NCI-H1930 (cell line): Measurements from ENCODE around the gene PHKA1.
"Not testable (repeated sequence)": the region's sequence is repeated elsewhere in the genome, so short reads cannot be mapped to it uniquely, and the experiment has no call there.

Experiments
- DNase-seq, 2 experiments: peaks; one replicate each; lab custom pipeline; 2025; lab: John Stamatoyannopoulos, UW

PHKA1 gene

DNA sequence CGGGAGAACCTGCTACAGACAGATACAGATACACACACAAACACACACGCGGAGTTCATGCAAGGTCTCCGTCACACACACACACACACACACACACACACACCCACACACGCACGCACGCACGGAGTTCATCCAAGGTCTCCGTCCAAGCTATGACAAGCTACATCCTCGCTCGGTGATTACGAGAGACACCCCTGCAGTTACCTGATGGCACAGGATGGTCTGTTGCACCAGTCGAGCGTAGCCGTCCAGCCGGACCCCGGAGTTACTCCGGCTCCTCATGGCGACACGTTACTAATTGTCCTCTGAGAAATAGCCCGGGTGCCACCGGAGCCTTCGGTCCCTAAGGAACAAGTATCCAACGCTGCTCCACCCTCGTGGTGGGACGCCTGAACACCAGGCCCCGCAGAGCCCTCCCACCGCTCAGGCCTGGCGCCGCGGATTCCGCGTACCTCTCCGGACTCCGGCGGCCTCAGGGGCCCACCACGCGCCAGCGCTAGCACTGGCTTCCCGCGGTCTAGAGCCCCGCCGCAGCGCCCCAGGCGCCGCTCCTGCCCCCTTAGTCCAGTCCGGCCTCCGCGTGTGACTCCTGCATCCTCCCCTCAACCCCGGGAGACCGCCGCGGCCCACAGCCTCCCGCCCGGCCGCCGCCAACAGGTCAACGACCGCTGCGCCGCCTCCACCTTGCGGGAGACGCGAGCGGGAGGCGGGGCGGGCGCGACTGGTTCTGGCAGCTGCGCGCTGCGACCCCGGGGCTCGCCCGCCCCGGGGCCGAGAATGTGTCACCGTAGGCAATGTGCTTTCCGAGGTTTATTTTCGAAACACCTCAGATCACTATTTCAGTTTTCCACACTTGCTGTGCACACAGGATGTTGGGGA, at the start of gene PHKA1:
PHKA1 (minus strand) TSS at position 708 of the 879 bp plus-strand sequence; CDS start at position 282, 426 bp downstream.
- peak; percentile 0 to 3 for DNase-seq

DNA sequence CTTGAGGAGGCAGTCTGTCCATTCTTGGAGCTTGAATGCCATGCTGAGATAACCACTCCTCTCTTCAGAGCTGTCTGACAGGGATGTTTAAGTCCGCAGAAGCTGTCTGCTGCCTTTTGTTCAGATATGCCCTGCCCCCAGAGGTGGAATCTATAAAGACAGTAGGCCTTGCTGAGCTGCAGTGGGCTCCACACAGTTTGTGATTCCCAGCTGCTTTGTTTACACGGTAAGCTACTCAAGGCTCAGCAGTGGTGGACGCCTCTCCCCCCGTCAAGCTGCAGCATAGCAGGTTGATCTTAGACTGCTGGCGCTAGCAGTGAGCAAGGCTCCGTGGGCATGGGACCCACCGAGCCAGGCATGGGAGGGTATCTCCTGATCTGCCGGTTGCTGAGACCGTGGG, 46.3 kb upstream of the PHKA1 start:
- DNase-seq = not testable (repeated sequence)

DNA sequence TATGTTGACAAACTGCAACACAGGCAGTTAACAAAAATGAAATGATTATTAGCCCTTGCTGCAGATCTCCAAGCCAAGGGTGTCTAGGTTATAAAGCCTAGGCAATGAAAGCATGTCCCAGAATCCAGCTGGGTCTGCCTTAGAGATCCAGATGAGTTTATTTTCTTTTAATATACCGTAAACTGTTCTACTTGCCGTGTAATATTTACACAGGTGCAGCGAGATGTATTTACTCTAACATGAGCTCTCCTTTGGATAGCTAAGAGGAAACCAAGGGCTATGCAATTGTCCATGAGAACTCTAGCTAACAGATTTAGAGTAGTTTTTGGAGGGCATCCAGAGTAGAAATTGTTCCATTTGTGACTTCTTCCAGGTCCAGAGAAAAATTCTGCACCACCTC, 34.4 kb upstream of the PHKA1 start:
- not testable (repeated sequence) for DNase-seq

DNA sequence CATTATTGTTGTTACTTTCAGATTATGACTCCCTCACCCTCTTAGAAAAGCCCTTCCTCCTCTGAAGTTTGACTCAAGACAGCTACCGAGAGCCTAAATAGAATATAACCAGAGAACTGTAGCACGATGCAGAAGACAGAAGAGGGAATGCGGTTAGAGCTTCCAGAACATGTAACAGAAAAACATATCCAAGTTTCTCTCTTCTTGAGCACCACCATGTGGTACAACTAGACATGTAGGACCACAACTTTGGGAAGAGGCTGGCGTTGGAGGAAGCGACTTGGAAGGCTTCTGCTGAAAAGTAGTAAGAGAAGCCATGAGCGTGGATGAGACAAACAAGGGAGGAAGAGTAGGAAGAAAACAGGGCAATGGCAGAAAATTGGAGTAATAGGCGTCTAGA, 31.4 kb upstream of the PHKA1 start:
- not testable (repeated sequence) for DNase-seq

DNA sequence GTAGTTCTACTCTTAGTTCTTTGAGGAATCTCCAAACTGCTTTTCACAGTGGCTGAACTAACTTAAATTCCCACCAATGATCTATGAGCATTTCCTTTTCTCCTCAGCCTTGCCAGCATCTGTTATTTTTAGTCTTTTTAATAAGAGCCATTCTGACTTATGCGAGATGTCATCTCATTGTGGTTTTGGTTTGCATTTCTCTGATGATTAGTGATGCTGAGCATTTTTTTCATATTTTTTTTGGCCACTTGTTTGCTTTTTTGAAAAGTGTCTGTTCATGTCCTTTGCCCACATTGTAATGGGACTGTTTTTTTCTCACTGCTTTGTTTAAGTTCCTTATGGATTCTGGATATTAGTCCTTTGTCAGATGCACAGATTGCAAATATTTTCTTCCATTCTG, 21.5 kb upstream of the PHKA1 start:
- no peak for DNase-seq

DNA sequence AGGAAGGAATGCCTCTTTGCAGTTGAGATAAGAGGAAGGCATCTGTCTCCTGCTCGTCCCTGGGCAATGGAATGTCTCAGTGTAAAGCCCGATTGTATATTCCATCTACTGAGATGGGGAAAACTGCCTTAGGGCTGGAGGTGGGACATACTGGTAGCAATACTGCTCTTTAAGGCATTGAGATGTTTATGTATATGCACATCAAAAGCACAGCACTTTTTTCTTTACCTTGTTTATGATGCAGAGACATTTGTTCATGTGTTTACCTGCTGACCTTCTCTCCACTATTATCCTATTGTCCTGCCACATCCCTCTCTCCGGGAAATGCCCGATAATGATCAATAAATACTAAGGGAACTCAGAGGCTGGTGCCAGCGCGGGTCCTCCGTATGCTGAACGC, 19.5 kb upstream of the PHKA1 start:
- not testable (repeated sequence) for DNase-seq

DNA sequence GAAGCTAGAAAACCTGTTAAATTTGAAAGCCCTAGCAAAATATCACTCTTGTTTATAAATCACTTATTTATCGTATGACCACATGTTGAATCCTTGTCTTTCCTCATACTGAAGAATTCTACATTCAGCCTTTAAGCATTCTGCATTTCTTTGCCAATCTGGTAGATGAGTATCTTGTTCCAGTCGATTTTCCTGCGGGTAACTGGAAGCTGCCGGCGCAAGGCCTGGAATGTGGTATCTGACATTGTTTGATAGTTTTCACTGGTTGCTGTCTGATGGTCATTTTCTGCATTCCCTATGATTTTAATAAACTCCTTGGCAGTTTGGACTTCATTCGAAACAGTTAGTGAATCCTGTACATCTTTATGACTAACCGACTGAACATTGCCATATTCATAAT, 13.7 kb upstream of the PHKA1 start:
- DNase-seq = no peak

DNA sequence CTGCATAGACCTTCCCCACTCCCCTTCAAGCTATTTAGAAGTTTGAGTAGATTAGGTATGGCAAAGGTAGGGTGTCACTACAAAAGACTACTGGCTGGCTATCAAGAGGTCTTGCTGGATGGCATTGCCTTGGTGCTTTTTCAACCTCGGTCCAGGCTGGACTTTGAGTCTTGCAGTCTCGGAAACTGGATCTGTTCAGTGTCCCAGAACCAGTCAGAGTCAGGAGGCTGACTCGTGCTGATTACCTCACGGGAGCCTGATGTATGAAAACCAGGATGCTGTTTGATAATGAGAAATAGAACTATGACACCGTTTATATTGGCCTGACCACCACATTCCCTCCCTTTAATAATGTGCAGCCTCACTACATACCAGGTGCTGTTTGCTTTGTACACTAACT, 2.7 kb upstream of the PHKA1 start:
- DNase-seq = no peak

DNA sequence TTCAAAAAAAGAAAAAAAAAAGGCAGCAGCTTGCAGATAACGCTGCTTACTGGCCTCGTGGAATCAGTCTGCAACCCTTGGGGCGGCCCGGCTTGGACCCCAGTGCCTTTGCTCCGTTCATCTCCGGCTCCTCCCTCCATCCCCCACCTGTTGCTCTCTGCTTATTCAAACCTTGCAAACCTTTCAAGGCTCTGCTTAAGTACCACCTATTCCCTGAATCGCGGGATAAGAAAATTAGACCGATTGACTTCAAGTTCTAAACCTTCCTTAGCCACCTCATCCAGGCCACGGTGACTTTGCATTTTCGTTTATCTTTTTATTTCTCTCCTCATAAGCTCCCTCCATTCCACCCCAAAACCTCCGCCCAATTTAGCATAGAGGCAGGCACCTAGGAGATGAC, 1.4 kb upstream of the PHKA1 start:
- no peak for DNase-seq

DNA sequence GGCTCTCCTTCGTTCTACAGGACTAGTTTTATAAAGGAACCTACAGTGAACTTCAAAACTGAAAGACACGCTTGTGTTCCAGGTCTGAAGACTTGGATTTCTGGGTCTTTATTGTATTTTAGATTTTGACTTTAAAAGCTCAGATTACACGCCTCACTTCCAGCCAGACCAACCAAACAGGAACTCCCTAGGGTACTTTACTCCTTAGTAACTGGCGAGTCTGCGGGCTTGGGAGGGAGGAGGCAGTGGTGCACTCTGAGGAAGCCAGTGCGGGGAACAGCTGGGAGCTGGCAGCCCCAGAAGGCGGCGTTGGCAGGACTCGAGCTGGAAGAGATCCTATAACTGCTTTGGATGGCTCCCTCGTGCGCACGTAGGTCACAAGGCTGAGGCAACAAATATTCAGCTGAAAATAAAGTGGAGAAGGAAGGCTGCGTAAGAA, 391 bp upstream of the PHKA1 start:
- DNase-seq = no peak

DNA sequence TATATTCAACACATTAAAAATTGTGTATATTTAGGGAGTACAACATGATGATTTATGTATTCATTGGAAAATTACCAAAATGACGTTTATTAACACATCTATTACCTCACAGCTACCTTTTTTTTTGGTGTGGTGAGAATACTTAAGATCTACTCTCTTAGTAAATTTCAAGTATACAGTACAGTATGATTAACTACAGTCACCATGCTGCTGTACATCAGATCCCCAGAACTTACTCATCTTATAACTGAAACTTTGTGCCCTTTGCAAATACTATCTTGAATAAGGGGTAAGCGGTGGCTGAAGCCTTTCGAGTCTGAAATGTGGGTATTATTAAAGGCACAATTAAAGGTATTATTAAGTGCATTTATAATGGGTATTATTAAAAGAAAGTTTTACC, 976 bp downstream of the PHKA1 start:
- DNase-seq = no peak

DNA sequence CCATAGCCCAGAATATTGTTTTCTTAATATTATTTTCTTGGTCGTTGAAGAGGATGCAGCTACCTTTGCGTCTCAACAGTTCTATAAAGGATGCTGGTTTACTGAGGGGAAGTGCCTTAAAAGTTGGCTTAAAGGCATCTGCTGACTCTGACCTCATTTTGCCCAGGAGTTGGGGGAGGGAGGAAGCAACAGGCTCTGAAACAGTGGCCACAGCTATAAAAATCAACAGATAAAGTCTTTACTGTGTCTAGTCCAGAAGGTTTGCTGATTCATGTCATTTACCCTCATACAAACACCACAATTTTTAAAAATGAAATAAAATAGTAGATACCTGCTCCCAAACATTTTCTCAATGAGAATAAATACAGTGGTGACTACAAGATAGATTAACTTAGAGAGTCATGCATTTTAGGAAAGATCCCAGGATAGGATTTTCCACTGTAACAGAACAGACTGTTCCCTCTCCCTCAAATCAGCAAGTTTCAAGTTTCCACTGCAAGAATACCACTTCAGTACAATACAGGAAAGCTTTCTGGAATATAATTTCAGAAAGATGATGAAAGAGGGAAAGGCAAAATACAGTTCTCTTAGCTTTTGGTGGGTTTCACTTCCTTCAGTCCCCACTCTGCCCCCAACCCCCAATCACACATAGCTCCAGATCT, 1.9 kb downstream of the PHKA1 start:
- no peak for DNase-seq

DNA sequence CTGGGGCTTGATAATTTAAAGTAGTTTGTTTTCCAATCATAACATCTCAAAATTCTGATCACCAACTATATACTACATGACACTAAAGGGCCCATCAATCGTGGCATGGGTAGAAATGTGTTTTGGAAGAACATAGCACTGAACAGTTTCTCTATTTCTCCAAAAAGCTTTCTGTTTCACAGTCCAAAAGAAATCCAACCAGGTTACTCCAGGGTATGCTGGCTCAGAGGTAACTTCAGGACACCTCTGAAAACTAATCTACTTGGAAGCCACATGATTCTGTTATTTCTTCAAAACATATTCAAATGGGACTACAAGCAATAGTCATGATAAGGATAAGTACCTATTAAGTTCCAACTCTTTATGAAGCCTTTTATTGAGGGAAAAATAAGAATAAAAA, 8.3 kb downstream of the PHKA1 start:
- no peak for DNase-seq

DNA sequence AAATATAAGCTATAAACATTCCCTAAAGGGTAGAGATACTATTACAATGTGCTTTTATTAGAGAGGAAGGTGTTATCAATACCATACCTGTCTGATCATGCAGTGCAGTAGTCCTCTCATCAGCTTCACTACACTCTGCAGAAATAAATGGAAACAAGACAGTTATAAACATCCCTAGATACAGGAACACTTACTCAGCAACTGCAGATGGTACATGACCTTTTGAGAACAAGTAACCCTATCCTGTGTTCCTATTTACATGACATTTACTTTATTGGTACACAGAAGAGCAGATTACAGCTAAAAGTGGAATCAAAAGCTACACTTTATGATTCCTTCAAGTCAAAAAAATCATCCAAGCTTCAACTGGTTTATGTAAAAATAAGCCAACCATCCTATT, 9.0 kb downstream of the PHKA1 start:
- DNase-seq = no peak

DNA sequence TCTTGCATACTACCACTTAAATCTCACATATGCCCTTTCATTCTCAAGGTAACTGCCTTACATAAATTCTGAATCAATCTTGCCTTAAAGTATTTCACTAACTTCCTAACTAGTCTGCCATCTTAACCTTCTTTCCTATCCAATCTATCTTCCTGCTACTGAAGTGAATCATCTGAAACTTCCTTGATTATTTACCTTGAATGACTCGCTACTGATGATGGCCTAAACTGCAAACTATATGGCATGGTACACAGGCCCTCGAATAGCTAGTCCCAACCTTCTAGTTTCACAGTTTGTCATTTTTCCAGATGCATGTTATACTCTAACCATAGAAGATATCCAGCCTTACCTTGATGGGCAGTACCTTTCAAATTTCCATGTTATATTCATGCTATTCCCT, 19.9 kb downstream of the PHKA1 start:
- no peak for DNase-seq

DNA sequence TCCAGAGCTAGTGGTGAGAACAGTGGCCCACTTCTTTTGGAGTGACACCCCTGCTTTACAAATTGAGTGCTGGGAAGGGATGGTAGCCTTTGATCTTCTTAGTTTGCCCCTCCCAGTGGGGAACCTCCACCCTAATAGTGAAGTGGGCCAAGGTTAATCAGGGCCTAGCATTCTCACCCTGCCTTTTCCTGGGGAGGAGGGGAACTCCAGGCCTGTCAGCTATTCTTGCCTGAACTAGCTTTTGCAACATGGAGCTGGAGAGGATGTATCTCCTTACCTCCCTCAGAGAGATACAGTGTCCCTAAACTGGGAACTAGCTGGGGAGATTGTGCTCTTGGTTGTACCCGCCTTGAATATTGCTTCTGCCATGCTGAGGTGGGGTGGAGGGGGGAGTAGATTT, 20.6 kb downstream of the PHKA1 start:
- no peak for DNase-seq

DNA sequence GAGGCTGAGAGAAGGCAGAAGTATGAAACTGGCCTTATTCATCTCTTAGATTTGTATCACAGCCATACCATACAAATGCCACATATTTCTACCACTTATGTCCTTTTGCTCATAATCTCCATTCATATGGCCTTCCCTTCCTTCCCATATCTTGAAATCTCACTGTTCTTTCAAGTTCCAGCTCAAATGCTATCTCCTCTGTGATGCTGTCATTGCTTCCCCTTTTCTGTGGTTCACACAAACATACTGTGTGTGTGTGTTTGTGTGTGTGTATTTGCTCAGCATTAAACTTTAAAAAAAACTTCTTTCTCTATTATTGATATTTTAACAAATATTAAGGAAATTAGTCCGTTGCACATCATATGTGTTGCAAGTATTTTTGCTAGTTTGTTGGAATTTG, 26.7 kb downstream of the PHKA1 start:
- no peak for DNase-seq

DNA sequence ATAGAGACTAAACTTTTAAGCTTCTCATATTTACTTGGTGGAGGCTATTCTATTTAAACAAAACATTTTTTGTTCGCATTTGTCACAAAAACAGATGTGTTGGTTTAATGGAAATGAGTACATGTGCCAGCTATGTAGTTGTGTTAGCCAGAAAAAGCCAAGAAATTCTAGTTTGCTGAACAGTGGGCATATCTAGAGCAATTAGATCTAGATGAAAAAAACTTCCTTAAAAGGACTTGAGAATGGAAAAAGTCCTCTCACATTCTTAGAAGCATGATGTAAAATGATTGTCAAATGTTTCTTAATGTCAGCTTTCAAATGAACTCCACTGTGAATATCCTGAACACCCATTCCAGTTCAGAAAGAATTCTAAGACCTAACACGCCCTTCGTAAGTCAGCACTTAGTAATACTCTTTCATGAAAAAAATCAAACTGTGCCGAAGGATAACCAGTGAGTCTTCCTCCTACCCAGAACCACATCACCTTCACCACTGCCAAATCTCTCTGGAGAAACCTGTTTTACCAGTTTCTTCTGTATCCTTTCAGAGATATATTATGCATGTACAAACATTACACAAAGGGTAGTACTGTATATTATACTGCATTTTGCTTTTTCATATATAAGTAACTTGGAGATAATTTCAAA, 28.2 kb downstream of the PHKA1 start:
- no peak for DNase-seq

DNA sequence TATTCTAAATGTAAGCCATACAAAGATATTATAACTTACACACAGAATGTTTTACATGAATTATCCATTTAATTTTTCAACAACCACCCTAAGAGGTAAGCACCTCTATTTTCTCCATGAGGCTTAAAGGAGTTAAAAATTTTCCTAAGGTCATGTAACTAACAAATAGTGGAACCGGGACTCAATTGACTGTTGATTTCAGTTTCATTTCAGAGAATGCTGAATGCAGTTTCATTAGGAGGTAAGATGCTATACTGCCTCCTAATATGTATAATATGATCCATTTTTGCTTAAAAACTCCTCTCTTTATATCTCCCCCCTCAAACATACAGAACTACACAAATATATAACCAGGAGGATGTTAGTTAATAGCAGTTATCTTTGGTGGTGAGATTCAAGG, 29.1 kb downstream of the PHKA1 start:
- no peak for DNase-seq

DNA sequence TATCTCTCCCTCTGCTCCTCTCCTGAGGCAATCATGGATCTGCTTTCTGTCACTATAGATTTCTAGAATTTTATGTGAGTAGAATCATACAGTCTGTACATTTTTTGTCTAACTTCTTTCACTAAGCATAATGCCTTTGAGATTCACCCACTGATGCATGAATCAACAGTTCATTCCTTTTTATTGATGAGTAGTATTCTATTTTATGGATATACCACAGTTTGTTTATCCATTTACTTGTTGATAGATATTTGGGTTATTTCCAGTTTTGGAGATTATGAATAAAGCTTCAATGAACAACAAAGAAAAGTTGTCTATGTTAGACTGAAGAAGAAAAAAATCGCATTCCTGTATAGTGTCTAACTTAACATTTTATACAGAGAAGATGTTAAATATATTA, 30.5 kb downstream of the PHKA1 start:
- no peak for DNase-seq

DNA sequence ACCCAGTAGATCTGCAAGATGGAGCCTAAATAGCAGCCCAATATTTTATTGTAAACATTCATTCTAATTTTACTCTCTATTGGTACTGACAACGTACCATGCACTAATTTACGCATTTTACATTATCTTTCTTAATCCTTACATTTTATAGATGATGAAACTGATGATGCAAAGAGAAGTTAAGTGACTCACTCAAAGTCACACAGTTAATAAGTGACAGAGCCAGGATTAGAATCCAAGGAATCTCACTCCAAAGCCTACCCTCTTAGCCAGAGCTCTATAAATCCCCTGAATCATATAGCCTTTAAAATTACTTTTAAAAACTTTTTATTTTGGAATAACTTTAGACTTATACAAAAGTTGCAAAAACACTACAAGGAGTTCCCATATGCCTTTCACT, 37.6 kb downstream of the PHKA1 start:
- no peak for DNase-seq

DNA sequence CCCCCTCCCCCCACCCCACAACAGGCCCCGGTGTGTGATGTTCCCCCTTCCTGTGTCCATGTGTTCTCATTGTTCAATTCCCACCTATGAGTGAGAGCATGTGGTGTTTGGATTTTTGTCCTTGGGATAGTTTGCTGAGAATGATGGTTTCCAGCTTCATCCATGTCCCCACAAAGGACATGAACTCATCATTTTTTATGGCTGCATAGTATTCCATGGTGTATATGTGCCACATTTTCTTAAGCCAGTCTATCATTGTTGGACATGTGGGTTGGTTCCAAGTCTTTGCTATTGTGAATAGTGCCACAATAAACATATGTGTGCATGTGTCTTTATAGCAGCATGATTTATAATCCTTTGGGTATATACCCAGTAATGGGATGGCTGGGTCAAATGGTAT, 40.2 kb downstream of the PHKA1 start:
- DNase-seq = not testable (repeated sequence)

DNA sequence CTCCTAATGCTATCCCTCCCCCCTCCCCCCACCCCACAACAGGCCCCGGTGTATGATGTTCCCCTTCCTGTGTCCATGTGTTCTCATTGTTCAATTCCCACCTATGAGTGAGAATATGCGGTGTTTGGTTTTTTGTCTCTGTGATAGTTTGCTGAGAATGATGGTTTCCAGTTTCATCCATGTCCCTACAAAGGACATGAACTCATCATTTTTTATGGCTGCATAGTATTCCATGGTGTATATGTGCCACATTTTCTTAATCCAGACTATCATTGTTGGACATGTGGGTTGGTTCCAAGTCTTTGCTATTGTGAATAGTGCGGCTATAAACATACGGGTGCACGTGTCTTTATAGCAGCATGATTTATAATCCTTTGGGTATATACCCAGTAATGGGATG, 44.6 kb downstream of the PHKA1 start:
- DNase-seq = not testable (repeated sequence)
